GM18508 (cell line): ENCODE results near the gene SF3A1.
"Not testable (repeated sequence)": the region's sequence is repeated elsewhere in the genome, so short reads cannot be mapped to it uniquely, and the experiment has no call there.

Experiments used
- ATAC-seq: cut with Tn5 transposase; IDR thresholded peaks from one replicate; pipeline ENCODE4 v1.9.1; 2021; ENCODE audit warnings: moderate number of reproducible peaks; ENCODE audit not compliant: insufficient read depth, unreplicated experiment

SF3A1 gene

DNA sequence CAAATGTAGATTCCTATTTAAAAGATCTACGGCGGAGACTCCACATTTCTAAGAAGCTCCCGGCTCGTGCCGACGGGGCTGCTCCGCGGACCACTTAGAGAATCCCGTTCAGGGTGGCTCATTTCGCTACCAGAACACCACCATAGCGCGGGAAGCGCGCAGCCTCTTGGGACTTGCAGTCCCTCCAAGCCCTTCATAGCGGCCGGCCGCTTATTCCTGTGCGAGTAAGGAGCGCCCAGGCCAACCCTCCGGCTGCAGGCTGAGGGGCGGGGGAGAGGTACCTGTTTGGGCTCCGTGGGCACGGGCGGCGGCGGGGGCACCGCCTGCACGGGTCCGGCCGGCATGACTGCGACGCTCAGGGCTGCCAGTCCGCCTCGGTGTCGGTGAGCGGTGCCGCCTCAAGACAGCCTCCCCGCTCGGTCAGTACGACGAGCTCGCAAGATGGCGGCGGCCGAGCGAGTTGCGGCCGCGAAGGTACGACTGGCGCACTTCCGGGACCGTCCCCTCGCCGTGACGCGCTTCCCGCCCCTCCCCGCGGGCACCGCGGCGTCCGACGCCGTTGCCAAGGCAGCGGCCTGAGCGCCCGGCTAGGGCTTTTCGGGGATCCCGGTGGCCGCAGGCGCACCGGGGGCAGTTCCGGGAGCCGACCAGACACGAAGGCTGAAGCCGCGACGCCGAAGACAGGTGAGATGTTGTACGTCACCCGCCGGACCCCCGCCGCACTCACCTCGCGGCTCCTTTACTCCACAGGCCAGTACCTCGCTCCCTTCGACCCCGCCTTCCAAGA is at the start of gene SF3A1, which contains the start of gene CCDC157:
SF3A1 (minus strand) TSS at position 446 of the 787 bp plus-strand sequence; CDS start at position 344, 102 bp downstream.
CCDC157 (plus strand) TSS at position 559 of the 787 bp plus-strand sequence. CDS start 8,994 bp downstream, outside the sequence.
- ATAC-seq, result peak; percentile 49

- ATAC-seq, result no peak
These were observed 49.7 kb upstream of the SF3A1 start for GRCh38 chr22:30406400-30406799.

DNA sequence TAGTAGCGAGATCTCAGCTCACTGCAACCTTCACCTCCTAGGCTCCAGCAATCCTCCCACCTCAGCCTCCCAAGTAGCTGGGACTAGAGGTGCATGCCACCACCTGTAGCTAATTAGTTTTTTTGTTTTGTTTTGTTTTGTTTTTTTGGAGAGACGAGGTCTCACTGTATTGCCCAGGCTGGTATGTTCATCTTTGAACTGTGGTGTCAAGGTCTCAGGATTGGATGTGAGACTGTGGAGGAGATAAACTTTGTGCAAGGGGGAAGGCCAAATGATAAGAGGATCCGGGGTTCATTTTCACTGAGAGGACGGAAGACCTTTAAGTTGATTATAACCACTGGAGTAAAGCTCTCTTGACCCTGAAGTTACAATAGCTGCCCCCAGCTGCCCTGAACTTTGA is 49.0 kb upstream of the SF3A1 start:
- no peak for ATAC-seq

- ATAC-seq, result no peak
These were observed 47.6 kb upstream of the SF3A1 start for GRCh38 chr22:30404307-30404706.

DNA sequence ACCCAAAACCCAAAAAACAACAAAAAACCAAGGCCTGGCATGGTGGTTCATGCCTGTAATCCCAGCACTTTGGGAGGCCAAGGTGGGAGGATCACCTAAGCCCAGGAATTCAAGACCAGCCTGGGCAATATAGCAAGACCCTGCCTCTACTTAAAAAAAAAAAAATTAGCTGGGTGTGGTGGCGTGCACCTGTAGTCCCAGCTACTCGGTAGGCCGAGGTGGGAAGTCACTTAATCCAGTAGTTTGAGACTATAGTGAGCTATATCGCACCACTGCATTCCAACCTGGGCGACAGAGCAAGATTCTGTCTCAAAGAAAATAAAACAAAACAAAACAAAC is 46.0 kb upstream of the SF3A1 start:
- ATAC-seq, result not testable (repeated sequence)

- no peak for ATAC-seq
These were observed 45.5 kb upstream of the SF3A1 start for GRCh38 chr22:30402028-30402765.

- not testable (repeated sequence) for ATAC-seq
These were observed 44.3 kb upstream of the SF3A1 start for GRCh38 chr22:30401024-30401423.

- ATAC-seq, result no peak
These were observed 43.5 kb upstream of the SF3A1 start for GRCh38 chr22:30400159-30400558.

- ATAC-seq, result no peak
These were observed 43.0 kb upstream of the SF3A1 start for GRCh38 chr22:30399718-30400117.

DNA sequence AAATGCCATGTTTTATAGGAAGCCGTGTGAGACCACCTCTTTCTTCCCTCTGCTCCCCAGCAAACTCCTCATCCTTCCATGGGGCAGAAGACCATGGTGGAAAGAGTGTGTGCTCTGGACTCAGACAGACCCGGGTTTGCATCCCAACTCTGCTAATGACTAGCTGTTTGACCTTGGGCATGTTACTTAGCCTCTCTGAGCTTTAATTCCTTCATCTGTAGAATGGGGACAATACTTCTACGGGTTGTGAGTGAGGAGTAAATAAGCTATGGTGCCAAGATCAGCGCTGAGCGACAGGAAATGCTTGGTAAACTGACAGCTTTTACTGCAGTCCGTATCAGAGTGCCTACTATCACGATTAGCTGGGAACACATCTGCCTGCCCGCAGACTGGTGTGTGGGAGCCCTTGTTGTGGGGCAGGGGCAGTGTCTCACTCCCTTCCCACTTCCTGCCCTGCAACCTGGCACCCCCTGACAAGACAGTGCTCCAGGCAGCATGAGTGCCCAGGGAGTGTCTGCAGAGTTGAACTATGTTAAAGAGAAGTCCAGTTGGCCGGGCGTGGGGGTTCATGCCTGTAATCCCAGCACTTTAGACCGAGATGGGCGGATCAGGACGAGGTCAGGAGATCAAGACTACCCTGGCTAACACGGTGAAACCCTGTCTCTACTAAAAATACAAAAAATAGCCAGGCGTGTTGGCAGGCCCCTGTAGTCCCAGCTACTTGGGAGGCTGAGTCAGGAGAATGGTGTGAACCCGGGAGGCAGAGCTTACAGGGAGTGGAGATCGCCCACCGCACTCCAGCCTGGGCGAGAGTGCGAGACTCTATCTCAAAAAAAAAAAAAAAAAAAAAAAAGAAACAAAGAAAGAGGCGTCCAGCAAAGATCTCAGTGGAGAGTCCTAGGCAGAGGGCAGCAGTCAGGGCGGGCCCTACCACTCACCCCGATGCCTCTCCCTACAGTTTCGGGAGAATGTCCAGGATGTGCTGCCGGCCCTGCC is 42.3 kb upstream of the SF3A1 start:
- ATAC-seq, result no peak

GRCh38 chr22:30397656-30398635 is 41.3 kb upstream of the SF3A1 start:
- no peak for ATAC-seq

DNA sequence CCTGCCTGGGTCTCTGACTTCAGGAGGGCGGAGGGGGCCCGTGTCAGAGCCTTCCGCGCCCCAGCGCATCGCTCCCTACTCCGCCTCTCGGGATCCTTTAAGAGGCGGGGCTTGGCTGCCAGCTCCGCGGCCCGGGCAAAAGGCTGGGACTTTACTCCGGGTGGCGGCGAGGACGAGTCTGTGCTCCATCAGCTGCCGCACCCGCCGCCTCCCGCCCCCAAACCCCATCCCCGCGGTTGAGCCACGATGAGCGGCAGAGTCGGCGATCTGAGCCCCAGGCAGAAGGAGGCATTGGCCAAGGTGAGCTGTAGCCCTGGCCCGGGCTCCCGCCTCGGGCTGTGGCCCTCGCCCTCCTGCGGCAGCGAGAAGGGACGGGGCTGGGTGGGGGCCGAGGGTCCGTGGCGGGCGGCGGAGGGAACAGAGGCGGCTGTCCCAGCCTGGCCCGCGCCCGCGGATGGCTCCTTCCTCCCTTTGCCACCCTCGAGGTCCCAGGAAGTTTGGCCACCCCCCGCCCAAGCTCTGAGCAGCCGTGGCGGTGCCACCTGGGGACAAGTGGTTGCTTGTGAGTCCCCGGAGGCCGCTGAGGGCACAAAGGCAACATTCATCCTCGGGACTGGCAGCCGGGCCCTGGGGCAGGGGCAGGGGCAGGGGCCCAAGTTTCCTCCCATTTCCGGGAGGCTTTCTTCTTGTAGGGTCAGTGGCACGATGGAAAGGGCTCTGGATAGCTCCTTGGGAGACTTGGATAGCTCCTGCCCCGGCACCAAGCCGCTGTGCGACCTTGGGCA is 40.4 kb upstream of the SF3A1 start, which contains the start of gene SEC14L2:
SEC14L2 (plus strand) TSS at position 148 of the 785 bp plus-strand sequence; CDS start at position 247, 99 bp downstream.
- no peak for ATAC-seq

- no peak for ATAC-seq
These were observed 37.2 kb upstream of the SF3A1 start for GRCh38 chr22:30393885-30394284.

DNA sequence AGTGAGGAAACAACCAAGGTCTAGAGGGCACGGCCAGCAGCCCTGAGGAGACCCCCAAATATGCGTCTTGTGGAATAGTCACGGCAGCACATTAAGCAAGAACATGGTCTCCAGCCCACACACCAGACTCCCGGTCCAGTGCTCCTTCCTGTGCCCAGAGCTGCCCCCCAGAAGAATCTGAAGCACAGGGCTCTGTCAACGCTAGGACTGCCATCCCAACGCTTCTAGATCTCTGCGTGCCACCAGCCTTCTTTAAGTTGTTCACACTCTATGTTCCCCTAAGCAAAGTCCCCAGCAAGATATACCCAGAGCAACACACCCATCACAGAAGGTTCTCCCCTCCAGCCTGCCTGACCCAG is 36.6 kb upstream of the SF3A1 start:
- no peak for ATAC-seq

DNA sequence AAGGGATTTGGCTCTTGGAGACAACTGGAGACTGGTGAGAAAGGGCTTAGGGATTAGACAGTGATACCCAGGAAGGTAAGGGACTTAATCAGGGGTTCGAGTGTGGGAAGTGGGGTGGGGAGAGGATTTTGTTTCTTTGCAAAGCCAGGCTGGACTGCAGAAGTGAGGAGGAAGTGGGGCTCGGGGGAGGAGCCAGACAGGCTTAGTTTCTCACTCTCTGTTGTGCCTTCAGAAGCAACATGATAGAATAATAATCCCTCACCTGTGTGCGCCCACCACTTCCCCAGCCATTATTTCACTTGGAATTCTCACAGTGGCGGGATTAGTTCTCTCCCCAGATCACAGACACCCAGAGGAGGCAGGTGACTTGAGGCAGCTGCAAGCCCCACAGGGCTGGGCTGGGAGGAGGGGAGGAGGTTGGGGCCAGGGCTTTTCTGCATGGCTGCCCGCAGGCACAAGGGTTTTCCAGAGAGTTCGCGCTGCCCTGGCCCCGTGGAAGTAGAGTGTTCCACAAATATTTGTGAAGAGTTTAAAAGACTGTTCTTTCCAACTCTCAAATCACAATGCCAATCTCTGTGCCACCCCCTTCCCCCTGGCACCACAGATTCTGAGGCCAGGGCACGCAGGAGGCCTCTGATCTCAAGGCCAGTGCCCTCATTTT is 36.1 kb upstream of the SF3A1 start:
- no peak for ATAC-seq

DNA sequence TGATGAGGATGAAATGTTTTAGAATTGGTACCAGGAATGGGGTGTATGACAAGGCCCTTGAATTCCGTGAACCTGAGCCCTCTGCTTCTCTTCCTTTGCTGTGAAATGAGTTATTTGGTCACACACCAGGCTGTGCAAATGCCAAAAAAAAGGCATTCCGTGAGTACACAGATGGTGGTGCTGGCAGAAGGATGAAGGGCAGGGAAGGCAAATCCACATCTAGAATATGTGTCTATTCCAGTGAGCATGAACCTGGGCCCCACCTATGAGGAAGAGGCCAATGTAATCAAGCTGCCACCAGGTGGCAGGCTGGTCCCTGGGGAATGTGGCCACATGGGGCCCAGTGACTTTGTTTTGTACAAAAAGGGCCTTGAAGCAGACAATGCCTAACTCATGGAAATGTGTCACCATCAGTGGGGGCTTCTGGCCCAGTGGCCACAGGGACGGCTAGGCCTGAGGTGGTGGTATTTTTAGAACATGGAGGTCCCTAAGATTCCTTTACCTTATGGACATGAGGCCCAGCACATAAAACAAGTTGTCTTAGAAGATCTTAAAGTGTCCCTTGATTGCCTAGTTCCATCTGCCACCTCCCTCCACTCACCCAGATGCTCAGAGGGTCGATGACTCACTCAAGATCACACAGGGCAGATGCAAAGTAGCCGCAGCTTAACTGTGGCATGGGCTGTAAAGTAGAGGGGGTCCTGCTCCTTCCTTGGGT is 34.4 kb upstream of the SF3A1 start:
- no peak for ATAC-seq
